ENCODE data around the gene TCN1. TPM values are rescaled to one million over a fixed set of nuclear protein-coding genes. Genes with fewer than 3 reads are reported as not detected.

The TCN1 gene
- polyA plus RNA-seq, 3 donors = not detected

DNA sequence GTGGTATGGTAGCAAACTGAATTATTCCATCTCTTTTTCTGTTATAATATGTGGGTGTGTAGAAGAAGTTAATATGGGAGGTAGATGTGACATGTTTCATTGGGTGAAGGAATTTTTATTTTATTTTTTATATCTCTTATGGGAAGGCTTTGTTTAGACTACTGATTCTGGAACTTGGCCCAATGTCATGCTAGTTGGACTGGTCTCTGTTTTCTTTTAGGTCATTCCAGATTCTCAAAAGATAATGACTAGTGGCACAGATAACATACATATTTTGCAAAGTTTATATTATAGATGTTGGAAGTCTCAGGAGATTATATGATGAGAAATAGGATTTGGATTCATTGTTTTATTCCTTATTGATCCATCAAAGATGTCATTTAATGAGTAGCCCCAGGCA lies 11.0 kb upstream of the TCN1 start:
- Histone ChIP-seq H4K20me1 (ENCODE audit: insufficient read depth, low read length) (no peaks in the 10 kb centered on the region), H3K27ac (ENCODE audit: low read depth in 1 of 2, low read length in 2 of 2) (no peak overlapping the region), H3K4me2 (replicated peaks; ENCODE audit: extremely low read depth, low read length, poor library complexity, severe bottlenecking) (no peak overlapping the region), H2AFZ (ENCODE audit: insufficient read depth, low read depth, low read length, poor library complexity, severe bottlenecking) (no peak overlapping the region), H3K79me2 (ENCODE audit: insufficient read depth, low read length) (no peaks in the 10 kb centered on the region), H3K9ac (ENCODE audit: insufficient read depth, low read length, poor library complexity, severe bottlenecking) (no peak overlapping the region), H3K4me3 (replicated peaks in 1 of 3; ENCODE audit: low read depth in 2 of 3, low read length in 3 of 3) (no peak overlapping the region), H3K9me3 (replicated peaks in 1 of 2; ENCODE audit: control insufficient read depth in 1 of 2, insufficient read depth in 1 of 2, low read length in 2 of 2) (no peaks in the 10 kb centered on the region), H3K4me1 (ENCODE audit: control insufficient read depth in 1 of 2, insufficient read depth in 2 of 2, low read length in 2 of 2) (no peaks in the 10 kb centered on the region), H3K36me3 (replicated peaks in 1 of 2; ENCODE audit: control insufficient read depth in 1 of 2, insufficient read depth in 2 of 2, low read length in 2 of 2) (no peaks in the 10 kb centered on the region), H3K27me3 (ENCODE audit: control insufficient read depth in 2 of 2, insufficient read depth in 2 of 2, low read length in 2 of 2) (no peaks in the 10 kb centered on the region)
- Mint-ChIP-seq H3K36me3 (no peaks in the 10 kb centered on the region), H3K27me3 (ENCODE audit: low read depth in 3 of 3) (no peaks in the 10 kb centered on the region), H3K4me1 (no peaks in the 10 kb centered on the region), H3K4me3 (no peak overlapping the region), H3K27ac (no peak overlapping the region), H3K9me3 (peaks cover 0 to 2% (median 0%) of the 10 kb centered on the region in 7 donors)
- DNase-seq = no peak
- intact Hi-C loops (cut with micrococcal nuclease) = no loop called here
- TF ChIP-seq, protein P1, sequence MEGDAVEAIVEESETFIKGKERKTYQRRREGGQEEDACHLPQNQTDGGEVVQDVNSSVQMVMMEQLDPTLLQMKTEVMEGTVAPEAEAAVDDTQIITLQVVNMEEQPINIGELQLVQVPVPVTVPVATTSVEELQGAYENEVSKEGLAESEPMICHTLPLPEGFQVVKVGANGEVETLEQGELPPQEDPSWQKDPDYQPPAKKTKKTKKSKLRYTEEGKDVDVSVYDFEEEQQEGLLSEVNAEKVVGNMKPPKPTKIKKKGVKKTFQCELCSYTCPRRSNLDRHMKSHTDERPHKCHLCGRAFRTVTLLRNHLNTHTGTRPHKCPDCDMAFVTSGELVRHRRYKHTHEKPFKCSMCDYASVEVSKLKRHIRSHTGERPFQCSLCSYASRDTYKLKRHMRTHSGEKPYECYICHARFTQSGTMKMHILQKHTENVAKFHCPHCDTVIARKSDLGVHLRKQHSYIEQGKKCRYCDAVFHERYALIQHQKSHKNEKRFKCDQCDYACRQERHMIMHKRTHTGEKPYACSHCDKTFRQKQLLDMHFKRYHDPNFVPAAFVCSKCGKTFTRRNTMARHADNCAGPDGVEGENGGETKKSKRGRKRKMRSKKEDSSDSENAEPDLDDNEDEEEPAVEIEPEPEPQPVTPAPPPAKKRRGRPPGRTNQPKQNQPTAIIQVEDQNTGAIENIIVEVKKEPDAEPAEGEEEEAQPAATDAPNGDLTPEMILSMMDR (IDR thresholded peaks at IDR 0.05) = no peak

DNA sequence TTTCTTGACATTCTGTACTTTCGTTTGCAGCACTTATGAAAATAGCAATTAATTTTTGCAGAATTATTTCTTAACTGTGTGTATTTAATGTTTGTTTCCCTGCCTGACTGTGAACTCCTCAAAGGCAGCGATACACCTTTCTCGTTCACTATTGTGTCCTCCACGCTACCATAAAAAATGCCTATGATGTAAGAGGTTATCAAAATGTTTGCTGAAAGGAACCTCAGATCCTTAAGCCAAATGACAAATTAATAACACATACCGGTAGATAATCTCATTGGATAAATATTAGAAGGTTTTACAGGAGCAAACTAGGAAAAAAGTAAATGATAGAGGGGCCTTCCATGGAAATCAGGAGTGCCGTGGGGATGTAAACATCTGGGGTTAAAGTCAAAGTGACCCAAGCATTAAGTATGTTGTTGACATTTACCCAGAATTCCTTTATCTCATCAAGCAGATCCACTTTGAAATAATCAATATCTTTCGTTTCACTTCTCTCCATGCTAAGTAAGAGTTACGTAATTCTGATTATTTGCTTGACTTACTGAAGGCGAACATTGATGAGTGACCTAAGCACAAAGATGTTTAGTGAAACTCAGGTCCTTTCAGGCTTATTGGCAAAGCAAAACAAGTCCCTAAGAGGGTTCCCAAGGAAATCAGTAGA lies 9.7 kb upstream of the TCN1 start:
- no peaks in the 10 kb centered on the region for H3K27me3 Mint-ChIP-seq (ENCODE audit: low read depth in 3 of 3)
- no peak overlapping the region for H3K4me3 Mint-ChIP-seq
- no peaks in the 10 kb centered on the region for H3K36me3 Mint-ChIP-seq
- TF ChIP-seq, protein P1 (IDR thresholded peaks at IDR 0.05) = no peak
- Histone ChIP-seq H2AFZ (ENCODE audit: insufficient read depth, low read depth, low read length, poor library complexity, severe bottlenecking) (no peak overlapping the region), H3K9ac (ENCODE audit: insufficient read depth, low read length, poor library complexity, severe bottlenecking) (no peak overlapping the region), H3K4me2 (replicated peaks; ENCODE audit: extremely low read depth, low read length, poor library complexity, severe bottlenecking) (no peak overlapping the region), H4K20me1 (ENCODE audit: insufficient read depth, low read length) (no peaks in the 10 kb centered on the region), H3K4me3 (replicated peaks in 1 of 3; ENCODE audit: low read depth in 2 of 3, low read length in 3 of 3) (no peak overlapping the region), H3K79me2 (ENCODE audit: insufficient read depth, low read length) (no peaks in the 10 kb centered on the region), H3K27me3 (ENCODE audit: control insufficient read depth in 2 of 2, insufficient read depth in 2 of 2, low read length in 2 of 2) (no peaks in the 10 kb centered on the region), H3K9me3 (replicated peaks in 1 of 2; ENCODE audit: control insufficient read depth in 1 of 2, insufficient read depth in 1 of 2, low read length in 2 of 2) (no peaks in the 10 kb centered on the region), H3K36me3 (replicated peaks in 1 of 2; ENCODE audit: control insufficient read depth in 1 of 2, insufficient read depth in 2 of 2, low read length in 2 of 2) (no peaks in the 10 kb centered on the region), H3K27ac (ENCODE audit: low read depth in 1 of 2, low read length in 2 of 2) (no peak overlapping the region), H3K4me1 (ENCODE audit: control insufficient read depth in 1 of 2, insufficient read depth in 2 of 2, low read length in 2 of 2) (no peaks in the 10 kb centered on the region)
- intact Hi-C loops (cut with micrococcal nuclease) = no loop called here
- H3K4me1 Mint-ChIP-seq = no peaks in the 10 kb centered on the region
- peaks cover under 1 to 5% (median 2%) of the 10 kb centered on the region in 7 donors for H3K9me3 Mint-ChIP-seq
- no peak for DNase-seq
- WGBS (ENCODE audit: insufficient coverage) = no CpG with 5 or more reads among the region's 9 CpGs
- no peak overlapping the region for H3K27ac Mint-ChIP-seq

All from CD14-positive monocyte (primary cell).